Stimulated activated CD8-positive, alpha-beta memory T cell treated with anti-CD3 and anti-CD28 coated beads, Interleukin-15, amount 100 ng/mL, for 1 hour (primary cell): ENCODE data around the gene CSNK1G3.

Experiments
- DNase-seq: peaks from one replicate; pipeline ENCODE4 v3.0.0-alpha.2; 2020; ENCODE audit warnings: low read depth

CSNK1G3 gene

DNA sequence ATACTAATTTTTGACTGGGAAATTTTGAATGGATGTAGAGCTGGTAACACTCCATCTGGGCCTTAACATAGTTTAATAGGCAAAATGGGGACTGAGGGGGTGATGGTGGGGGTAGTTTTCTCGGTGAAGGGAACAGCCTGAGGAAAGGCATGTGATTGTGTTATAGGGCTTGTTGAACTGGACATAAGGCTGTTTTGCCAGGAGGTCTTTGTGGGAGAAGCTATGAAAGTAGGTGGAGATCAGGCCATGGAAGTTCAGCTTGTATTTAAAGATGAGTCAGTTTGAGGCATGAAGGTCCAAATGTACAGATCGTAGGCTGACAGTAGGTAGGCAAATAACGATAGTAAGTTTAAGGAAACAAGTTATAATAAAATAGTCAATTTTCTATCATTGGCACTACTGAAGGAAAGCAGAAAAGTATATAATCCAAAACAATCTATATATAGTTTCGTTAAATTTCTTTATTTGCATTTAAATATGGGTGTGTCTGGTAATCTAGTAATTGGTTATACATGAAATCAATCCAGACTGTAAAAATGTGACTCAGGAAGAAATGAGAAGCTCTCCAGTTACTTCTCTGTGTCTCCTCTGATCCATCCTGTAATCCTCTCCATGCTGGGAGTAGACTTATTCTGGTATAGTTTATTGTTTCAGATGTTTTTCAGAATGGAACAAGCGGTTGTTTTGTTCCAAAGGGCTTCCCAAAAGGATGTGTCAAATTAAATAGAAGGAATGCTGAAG is 2.8 kb downstream of the CSNK1G3 start:
- DNase-seq: no peak

GRCh38 chr5:123515904-123516303 is 3.9 kb downstream of the CSNK1G3 start:
- DNase-seq: no peak

DNA sequence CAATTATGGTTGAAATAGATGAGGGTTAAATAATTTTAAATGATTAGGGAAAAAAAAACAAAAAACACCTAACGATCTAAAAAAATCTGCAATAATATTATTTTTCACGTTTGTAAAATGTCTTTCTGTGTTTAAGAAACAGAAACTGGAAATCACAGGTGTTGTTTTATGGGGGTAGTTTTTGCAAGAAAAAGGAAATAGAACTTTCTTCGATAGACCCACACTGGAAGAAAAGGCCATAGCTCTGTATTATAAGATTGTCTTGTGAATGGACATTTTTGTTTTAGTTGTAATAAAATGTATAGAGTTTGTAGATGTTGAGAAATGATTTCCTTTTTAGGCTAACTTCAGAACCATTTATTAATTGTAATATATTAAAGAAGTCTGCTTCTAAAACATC is 5.5 kb downstream of the CSNK1G3 start:
- DNase-seq: no peak

- no peak for DNase-seq
These were observed 6.1 kb downstream of the CSNK1G3 start for GRCh38 chr5:123518111-123518510.

- DNase-seq: no peak
These were observed 8.8 kb downstream of the CSNK1G3 start for GRCh38 chr5:123520677-123521247.

DNA sequence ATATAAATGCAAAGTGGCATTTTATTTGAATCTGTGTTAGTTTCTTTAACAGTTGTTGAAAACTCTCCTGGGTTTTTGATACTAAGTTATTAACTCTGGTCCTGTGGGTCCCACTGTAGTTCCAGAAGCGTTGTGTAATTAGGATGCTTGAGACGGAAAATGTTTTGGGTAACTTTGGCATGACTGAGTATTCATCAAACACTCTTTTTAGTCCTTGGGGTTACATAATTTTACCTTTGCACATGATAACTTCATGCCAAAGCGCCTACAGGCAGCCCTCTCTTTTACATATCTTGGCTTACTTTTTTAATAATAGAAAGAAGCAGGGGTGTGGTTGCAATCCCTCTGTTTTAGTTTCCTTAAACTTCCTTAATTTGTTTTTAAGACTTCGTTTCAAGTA is 12.2 kb downstream of the CSNK1G3 start:
- DNase-seq: no peak

DNA sequence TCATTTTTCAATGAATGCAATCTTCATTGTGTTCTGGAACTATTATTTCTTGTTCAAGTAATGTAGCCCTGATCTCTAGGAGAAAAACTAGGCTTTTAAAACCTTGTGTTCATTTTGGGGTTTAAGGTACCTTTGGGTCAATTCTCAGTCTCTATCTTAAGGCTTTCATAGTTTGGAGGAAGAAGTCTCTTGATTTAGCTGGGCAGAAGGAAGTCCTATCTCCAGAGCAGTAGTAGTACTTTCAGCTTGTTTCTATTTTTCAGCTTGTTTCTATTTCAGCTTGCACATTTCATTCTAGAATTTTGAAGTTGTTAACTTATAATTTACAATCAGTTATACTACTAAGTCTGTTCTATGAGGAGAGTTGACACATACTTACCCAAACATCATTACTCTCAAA is 15.2 kb downstream of the CSNK1G3 start:
- DNase-seq: no peak

DNA sequence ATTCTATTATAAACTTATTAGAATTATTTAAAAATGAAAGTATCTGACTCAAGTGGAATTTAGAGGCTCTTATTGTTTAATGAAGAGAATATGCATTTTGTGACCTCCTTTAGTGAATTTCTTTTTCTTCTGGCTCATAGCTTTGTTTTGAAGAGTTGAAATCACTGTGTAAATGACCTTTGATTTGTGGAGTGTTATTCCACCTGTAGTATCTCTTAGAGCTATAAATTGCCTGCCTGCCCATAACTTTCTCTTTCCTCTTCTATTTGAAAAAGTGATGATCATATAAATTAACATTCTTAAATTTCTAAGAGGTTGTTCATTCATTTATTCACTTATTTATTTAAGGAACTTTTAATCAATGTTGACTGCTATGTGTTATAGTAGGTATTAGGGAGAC is 16.1 kb downstream of the CSNK1G3 start:
- no peak for DNase-seq

GRCh38 chr5:123528878-123529277 is 16.9 kb downstream of the CSNK1G3 start:
- no peak for DNase-seq

DNA sequence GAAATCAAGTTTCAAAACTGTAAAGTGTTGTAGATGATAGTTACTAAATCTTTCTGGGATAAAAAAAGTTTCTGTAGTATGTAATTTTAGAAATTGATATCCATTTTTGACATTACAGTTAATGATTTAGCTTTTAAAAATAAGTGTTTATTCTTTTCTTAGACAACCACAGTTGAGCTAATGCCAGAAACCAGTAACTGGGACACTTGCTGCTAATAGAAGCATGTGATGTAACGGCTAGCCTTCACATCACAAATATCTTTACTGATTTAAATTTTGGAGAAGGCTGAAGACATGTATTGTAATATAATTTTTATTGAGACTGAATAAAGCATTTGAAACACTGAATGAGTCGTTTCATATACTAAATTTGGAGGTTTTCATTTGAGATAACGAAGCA is 18.8 kb downstream of the CSNK1G3 start:
- no peak for DNase-seq

DNA sequence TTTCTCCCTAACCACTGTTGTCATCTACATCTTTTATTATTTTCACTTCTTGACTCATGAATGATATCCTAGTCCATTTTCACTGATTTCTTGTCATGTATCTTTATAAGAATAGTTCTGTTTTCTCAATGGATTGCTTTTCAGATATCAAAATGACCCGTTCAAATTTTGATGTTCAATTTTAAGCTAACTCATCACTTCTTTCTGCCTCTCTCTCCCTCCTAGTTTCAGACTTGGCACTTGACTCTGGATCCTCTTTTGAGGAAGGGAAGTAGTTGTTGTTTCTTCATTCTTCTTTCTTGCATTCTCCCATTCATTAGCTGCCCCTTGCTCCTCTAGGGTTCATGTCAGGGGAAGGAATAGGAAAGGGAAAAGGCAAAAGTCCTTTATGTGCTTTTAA is 23.7 kb downstream of the CSNK1G3 start:
- no peak for DNase-seq

DNA sequence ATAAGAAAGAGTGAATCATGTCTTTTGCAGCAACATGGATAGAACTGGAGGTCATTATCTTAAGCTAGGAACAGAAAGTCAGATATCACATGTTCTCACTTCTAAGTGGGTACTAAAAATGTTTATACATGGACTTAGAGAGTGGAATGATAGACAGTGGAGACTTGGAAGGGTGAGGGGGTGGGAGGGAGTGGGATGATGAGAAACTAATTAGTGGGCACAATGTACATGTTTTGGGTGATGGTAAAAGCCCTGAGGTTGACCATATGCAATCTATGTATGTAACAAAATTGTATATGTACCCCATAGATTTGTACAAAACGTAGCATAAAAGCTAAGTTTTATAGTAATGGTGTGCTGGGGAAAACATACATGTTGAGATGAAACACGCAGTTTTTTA is 25.3 kb downstream of the CSNK1G3 start:
- no peak for DNase-seq

DNA sequence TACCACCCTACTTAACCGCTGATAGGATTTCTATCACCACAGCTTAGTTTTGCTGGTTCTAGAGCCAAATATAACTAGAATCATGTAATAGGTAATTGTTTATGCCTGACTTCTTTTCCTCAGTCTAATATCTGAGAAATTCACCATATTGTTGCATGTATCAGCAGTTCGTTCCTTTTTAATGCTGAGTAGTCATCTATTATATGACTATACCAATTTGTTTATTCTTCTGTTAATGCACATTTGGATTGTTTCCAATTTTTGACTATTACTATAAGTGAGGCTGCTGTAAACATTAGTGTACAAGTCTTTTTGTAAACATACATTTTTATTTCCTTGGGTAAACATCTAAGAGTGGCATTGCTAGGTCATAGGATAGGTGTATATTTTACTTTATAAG is 25.9 kb downstream of the CSNK1G3 start:
- no peak for DNase-seq

DNA sequence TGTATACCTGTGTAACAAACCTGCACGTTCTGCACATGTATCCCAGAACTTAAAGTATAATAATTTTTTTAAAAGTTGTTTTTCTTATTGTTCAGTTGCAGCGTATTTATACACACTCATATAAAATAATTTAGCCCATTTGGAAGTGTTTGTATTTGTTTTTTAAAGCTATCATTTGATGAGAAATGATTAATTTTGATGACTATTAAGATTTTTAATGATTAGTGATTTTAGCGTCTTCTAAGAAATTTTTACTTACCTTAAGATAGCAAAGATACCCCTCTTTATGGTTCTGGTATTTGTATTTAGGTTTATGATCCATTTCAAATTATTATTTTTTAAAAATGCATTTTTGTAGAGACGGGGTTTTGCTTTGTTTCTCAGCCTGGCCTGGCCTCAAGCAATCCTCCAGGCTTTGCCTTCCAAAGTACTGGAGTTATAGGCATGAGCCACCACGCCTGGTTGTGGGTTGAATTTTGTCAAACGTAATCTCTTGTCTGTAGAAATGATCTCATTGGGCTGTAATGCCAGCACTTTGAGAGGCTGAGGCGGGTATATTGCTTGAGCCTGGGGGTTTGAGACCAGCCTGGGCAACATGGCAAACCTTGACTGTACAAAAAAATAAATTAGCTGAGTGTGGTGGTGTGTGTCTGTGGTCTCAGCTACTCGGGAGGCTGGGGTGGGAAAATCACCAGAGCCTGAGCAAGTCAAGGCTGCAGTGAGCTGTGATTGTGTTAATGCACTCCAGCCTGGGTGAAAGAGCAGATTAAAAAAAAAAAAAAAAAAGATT is 26.9 kb downstream of the CSNK1G3 start:
- DNase-seq: no peak

GRCh38 chr5:123540534-123540933 is 28.6 kb downstream of the CSNK1G3 start:
- DNase-seq: no peak

DNA sequence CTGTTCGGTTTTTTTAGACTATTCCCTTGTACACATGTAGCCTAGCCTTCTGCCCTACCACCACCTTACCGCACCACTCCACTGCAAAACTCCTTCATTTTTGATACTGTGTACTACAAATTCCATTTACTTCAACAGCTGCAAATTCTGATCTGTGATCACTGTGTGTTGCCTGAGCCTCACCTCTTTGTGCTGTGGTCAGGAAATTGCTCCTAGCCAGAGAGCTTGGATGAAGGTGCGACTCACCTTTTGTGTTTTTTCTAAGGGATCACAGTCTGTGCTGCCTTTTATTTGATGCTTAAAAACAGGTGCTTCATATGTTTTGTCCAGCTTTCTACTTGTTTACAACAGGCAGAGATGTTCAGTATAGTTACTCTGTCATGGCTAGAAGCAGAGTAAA is 31.5 kb downstream of the CSNK1G3 start:
- no peak for DNase-seq

DNA sequence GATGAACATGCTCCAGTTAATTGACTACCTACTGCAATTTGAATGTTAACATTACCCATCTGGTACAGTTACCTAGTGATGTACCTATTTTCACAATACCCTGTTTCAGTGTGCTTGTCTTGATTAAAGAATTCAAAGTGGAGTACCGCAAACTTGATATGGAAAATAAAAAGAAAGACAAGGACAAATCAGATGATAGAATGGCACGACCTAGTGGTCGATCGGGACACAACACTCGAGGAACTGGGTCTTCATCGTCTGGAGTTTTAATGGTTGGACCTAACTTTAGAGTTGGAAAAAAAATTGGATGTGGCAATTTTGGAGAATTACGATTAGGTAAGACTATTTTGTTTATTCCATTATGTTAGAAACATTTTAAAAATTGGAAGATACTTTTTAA is 33.5 kb downstream of the CSNK1G3 start:
- DNase-seq: no peak

GRCh38 chr5:123546657-123547056 is 34.7 kb downstream of the CSNK1G3 start:
- no peak for DNase-seq

DNA sequence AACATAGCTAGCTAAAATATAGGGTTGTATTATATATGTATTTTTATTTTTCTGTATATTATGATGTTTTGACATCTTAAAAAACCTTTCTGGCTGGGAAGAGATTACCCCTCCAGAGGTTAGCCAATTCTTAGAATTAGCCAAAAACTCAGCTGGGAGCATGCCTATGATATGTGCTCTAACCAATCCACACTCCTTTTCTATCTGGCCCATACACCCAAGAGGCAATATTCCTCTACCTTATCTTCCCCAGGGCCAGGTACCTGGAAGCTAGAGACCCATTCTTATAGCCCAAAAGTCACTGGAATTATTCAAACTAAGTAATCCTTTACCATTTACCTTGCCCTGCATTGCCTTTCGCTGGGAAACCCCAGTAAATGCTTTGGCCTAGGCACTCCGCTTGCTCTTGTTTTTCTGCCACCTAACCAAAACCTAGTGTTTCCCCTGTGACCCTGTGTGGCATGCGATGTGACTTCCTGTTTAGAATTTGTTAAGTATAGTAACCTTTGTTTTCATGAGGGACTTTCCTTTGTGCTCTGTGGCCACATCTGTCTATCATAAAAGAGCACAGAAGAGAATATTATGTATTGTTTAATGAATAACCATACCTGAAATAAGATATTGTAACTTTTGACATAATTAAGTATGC is 37.4 kb downstream of the CSNK1G3 start:
- peak; percentile 27 for DNase-seq

DNA sequence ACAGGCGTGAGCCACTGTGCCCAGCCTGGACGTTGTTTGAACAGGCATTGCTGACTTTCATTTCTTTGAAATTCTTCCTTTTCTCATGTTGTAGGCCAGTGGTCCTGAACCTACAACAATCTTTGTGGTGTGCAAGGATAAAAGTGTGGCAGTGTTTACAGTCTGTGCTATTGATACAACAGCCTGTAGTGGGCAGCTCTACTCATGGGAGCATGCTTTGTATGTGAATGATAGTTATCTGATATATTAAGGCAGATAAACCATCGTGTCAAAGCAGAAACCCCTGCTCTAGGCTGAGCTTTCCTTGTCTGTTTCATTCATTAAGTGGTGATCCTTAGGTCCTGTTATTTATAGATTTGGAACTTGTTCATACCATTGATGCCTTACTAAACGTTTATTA is 42.6 kb downstream of the CSNK1G3 start:
- no peak for DNase-seq

DNA sequence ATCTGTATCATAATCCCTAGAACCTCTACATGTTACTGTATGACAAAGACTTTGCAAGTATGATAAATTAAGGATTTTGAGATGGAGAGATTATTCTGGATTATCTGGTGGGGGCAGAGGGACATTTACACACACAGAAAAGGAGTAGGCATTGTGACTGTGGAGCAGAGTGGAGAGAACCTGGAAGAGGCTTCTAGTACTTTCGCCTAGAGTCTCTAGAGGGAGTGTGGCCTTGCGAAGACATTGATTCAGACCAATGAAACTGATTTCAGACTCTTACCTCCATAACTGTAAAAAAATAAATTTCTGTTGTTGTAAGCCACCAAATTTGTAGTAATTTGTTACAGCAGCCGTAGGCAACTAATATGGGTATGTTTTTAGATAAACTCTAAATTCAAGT is 45.9 kb downstream of the CSNK1G3 start:
- no peak for DNase-seq

- DNase-seq: no peak
These were observed 46.9 kb downstream of the CSNK1G3 start for GRCh38 chr5:123558762-123559433.
